ENCODE measurements around the gene PKP2.

DNA sequence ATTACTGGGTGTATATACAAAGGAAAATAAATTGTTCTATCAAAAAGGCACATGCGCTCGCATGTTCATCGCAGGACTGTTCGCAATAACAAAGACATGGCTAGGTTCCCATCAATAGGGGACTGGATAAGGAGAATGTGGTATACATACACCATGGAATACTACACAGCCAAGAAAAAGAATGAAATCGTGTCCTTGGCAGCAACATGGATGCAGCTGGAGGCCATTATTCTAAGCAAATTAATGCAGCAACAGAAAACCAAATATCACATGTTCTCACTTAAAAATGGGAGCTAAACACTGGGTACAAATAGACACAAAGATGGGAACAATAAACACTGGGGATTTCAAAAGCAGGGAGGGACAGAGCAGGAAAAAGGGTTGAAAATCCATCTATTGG, 58.6 kb downstream of the PKP2 start:
- TF ChIP-seq CTCF (IDR thresholded peaks at IDR 0.05; ENCODE audit: low read depth, low read length), result no peak
- TF ChIP-seq POLR2A (IDR thresholded peaks at IDR 0.05; ENCODE audit: extremely low read depth, insufficient read length), result no peak
- TF ChIP-seq MYC (IDR thresholded peaks at IDR 0.05; ENCODE audit: low read depth, low read length), result no peak
